ENCODE data around the gene PUM2.

PUM2 gene

DNA sequence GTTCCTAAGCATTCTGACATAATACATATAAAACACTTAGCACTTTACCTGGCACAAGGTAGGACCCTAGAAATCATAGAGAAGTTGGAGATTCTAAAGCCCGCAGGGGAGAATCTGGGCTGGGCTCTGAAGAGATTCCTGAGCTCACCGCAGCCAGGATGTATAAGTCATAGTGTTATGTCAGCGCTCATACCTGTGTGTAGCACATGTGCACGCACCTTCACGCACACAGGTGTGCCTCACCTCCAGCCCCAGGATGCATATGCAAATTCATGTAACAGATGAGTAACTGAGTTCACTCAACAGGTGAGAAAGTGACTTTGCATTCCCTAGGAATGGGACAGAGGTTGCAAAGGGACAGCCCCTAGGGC, 117.8 kb downstream of the PUM2 start:
- no peak for FAIRE-seq
- TF ChIP-seq, protein P1, sequence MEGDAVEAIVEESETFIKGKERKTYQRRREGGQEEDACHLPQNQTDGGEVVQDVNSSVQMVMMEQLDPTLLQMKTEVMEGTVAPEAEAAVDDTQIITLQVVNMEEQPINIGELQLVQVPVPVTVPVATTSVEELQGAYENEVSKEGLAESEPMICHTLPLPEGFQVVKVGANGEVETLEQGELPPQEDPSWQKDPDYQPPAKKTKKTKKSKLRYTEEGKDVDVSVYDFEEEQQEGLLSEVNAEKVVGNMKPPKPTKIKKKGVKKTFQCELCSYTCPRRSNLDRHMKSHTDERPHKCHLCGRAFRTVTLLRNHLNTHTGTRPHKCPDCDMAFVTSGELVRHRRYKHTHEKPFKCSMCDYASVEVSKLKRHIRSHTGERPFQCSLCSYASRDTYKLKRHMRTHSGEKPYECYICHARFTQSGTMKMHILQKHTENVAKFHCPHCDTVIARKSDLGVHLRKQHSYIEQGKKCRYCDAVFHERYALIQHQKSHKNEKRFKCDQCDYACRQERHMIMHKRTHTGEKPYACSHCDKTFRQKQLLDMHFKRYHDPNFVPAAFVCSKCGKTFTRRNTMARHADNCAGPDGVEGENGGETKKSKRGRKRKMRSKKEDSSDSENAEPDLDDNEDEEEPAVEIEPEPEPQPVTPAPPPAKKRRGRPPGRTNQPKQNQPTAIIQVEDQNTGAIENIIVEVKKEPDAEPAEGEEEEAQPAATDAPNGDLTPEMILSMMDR (IDR thresholded peaks at IDR 0.05; ENCODE audit: insufficient read depth, missing control alignments): no peak
- no peak for DNase-seq (ENCODE audit: insufficient read length, low spot score)

DNA sequence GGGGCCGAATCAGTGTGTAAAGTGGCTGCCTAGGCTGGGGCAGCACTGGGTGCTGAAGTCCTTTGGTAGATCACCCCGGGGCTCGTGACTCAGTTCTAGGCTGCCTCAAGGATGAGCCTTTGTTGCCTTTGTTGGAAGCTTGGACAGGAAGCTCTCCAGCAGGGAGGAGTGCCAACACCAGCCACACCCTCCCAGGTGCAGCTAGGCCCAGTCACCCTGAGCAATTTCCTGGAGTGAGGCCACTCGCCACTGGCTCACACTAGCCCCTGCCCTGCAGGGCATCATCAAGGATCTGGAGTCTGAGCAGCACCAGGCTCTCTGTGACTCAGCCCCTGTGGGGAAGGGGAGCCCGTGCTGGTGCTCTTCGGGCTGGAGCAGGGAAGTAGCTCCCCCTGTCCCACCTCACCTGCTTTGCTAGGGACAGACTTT, 119.0 kb downstream of the PUM2 start:
- FAIRE-seq (no peak), DNase-seq (ENCODE audit: insufficient read length, low spot score) (no peak)
- TF ChIP-seq, protein P1 (IDR thresholded peaks at IDR 0.05; ENCODE audit: insufficient read depth, missing control alignments): no peak

DNA sequence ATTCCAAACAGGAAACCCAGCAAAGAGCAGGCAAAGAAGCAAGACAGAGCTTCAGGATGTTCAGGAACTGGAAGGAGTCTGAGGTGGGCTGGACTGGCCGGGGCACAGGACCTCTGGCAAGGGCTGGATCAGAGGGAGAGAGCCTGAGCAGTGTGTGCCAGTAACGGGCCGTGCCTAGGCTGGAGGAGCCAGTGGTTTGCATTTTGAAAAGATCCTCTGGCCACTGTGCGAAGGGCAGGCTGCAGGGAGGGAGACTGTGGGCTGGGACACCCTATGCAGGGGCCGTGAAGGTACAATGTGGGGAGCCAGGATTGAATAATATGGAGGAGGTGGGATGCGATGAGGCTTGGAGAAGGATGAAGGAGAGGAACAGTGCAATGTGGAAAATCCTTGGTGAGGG, 119.5 kb downstream of the PUM2 start:
- FAIRE-seq: no peak
- no peak for DNase-seq (ENCODE audit: insufficient read length, low spot score)
- TF ChIP-seq, protein P1 (IDR thresholded peaks at IDR 0.05; ENCODE audit: insufficient read depth, missing control alignments): no peak

DNA sequence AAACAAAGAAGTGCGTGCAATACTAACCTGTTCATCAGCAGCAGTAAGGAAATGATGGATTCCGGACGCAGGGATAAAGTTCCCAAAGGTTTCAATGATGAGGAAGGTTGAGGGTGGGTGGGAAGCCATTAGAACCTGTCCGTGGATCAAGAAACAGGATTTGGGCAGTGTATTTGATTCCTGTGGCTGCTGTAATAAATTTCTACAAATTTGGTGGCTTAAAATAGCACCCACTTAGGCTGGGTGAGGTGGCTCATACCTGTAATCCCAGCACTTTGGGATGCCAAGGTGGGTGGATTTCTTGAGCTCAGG, 120.6 kb downstream of the PUM2 start:
- DNase-seq (ENCODE audit: insufficient read length, low spot score): no peak
- FAIRE-seq: no peak

DNA sequence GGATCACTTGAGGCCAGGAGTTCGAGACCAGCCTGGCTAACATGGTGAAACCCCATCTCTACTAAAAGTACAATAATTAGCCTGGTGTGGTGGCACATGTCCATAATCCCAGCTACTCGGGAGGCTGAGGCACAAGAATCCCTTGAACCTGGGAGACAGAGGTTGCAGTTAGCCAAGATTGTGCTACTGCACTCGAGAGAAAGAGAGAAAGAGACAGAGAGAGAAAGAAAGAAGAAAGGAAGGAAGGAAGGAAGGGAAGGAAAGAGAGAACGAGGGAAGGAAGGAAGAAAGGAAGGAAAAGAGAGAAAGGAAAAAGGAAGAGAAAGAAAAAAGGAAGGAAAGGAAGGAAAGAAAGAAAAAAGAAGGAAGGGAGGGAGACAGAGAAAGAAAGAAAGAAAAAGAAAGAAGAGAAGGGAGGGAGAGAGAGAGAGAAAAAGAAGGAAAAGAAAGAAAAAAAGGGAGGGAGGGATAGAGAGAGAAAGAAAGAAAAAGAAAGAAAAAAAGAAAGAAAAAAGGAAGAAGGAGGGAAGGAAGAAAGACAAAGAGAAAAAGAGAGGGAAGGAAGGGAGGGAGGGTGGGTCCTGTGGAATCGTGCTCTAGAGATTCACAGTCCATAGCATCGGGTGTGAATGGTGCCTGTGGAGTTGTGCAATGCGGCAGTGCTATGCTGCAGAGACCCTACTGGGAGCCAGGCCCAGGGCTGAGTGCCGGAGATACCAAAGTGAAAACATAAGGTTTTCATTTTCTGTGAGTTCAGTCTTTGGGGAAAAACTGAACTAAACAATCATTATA, 121.1 kb downstream of the PUM2 start:
- TF ChIP-seq, protein P1 (IDR thresholded peaks at IDR 0.05; ENCODE audit: insufficient read depth, missing control alignments): no peak
- no peak for DNase-seq (ENCODE audit: insufficient read length, low spot score)
- FAIRE-seq: no peak

More for the DNA sequence above, 120.6 kb downstream of the PUM2 start:
- TF ChIP-seq, protein P1 (IDR thresholded peaks at IDR 0.05; ENCODE audit: insufficient read depth, missing control alignments): no peak

DNA sequence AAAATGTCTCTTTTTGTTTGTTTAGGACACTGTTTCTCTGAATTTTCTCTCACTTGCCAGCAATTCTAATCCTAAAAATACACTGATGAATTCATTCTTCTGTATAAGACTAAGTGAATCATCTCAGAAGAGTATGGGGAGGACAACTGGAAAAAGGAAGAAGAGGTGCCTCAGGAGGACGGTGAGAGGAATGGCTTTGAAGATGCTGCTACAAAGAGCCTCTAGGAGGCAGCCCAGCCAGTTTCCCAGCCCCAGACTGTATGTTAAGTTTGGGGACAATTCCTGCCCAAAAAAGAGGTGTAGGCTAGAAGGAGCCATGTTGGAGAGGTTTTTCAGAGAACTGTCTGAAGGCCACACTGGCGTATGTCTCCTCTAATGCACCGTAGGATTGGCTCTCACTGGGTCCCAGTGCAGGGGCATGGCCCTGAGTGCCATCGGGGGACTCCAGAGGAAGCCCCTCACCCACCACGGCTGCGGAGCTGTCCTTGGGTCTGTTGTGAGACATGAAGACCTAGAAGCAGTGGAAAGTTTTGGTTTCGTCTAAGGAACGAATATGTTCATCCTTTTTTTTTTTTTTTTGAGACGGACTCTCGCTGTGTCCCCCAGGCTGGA, 122.6 kb downstream of the PUM2 start:
- TF ChIP-seq, protein P1 (IDR thresholded peaks at IDR 0.05; ENCODE audit: insufficient read depth, missing control alignments): no peak
- DNase-seq (ENCODE audit: insufficient read length, low spot score) (no peak), FAIRE-seq (no peak)

DNA sequence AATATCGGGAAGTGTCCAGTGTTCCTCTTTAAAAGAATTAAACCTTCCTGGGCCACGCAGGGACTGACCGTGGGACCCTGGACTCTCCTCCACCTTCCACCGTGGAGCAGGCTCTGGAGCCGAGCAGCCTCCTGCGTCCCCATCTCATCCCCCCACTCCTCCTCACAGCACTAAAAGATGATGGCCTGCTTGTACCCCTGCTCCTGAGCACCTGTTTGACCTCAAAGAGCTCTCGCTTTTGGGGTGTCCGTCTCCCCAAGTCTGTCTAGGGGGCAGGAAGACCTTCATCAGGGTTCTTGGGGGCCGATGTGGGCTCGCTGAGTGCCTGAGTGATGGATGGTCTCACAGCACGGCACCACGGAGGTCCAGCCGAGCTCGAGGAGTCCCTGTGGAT, 124.5 kb downstream of the PUM2 start:
- no peak for FAIRE-seq

More for the DNA sequence above, 124.5 kb downstream of the PUM2 start:
- TF ChIP-seq, protein P1 (IDR thresholded peaks at IDR 0.05; ENCODE audit: insufficient read depth, missing control alignments): no peak
- DNase-seq (ENCODE audit: insufficient read length, low spot score): no peak
